HG03139 (cell line): ENCODE results near the gene PDE2A.

Source experiments
- ATAC-seq: cut with Tn5 transposase; IDR thresholded peaks from one replicate; pipeline ENCODE4 v1.9.1; 2021; ENCODE audit not compliant: unreplicated experiment

The PDE2A gene

DNA sequence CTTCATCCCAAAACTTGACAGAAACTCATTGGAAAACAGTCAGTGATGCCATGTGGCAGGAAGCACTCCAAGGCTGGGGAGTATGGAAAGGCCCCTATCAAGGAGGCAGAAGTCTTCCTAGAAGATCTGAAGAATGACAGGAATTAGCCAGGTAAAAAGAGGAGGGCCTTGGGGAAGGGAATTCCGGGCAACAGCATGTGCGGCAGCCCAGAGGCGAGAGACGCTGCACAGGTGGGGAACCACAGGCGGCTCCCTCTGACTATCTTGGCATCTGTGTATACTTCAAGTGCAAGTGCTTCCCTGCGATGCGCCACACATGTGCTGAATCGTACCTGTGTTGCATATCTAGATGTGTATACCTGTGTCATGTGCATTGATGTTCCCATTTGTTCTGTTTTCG, 12.7 kb downstream of the PDE2A start:
- ATAC-seq = no peak

DNA sequence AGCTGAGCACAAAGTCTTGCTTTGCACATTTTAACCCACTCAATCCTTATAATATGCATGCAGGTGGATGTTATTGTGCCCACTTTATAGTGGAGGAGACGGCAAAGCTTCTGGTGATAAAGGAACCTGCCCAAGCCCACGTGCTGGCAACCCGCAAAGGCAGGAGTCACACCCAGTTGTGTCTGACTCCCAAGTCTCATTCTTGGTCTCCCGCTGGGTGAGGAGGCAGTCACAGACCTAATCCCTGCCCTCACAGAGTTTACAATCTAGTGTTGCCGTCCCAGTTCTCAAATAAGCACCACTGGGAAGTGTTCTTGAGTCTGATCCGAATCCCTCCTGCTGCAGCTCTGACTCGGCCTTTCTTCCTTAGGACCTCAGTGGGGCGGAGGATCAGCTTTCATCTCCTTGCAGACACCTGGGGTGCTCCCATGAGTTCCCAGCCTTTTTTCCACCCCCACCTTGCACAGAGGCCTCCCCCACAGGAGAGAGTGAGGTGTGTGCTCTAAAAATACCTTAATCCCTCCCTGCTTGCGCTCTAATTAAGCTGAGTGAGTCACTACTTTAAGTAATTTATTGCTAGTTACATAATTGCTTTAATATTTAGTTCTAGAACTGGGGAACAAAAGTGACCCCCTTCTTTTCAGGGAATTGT, 15.1 kb downstream of the PDE2A start:
- no peak for ATAC-seq

GRCh38 chr11:72657411-72658100, 16.7 kb downstream of the PDE2A start:
- ATAC-seq = no peak

- no peak for ATAC-seq
Measured at GRCh38 chr11:72655896-72656464, 18.2 kb downstream of the PDE2A start.

- ATAC-seq = no peak
Measured at GRCh38 chr11:72655014-72655413, 19.2 kb downstream of the PDE2A start.

DNA sequence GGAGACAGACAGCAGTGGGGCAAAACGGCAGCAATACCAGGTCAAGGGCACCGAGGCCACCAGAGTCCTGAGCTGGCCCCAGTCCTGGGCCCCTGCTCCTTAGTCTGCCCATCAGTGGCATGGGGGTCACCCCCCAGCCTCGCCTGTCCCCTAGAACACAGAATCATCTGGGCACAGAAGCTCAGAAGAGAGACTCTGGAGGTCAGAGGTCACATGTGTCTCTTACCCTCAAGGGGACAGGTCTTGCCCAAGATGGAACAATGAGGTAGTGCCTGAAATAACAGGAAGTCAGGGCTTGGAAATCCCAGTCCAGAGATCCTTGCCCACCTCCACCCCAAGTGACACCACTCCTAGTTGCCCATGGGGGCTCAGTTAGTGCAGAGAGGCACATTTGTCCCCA, 20.6 kb downstream of the PDE2A start:
- no peak for ATAC-seq

DNA sequence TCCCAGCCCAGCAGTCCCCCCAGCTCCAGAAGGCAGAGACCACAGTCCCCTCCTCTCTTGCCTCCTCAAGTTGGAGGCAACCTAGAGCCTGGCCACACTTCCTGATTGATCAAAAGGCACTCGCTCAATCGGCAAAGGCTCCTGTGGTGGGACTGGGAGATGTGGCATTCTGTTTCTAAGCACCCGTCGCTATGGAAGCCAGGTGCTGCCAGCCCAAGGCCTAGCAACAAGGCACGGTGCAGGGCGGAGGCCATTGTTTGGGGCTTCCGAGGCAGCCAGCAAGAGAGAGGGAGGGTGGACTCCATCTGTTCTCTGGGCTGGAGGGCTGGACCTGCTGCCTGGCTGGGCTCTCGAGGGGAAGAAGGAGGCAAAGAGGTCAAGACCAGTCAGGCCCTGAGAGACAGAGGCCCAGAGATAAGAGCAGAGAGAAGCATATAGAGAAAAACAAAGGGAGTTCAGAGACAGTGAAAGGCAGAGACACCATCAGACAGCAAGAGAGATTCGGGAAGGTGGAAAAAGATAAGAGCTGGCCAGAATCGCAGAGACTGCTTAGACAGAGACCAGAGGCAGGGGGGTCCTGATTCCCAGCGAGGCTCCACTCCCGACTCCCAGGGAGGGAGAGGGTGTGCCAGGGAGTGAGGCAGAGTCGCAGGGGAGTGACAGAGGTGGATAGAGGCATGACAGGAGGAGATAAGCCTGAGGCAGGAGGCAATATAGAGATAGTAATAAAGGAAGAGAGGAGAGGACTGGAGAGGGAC, 21.2 kb downstream of the PDE2A start:
- no peak for ATAC-seq

- ATAC-seq = no peak
Measured at GRCh38 chr11:72652133-72652532, 22.1 kb downstream of the PDE2A start.

- no peak for ATAC-seq
Measured at GRCh38 chr11:72649215-72649976, 24.8 kb downstream of the PDE2A start.

DNA sequence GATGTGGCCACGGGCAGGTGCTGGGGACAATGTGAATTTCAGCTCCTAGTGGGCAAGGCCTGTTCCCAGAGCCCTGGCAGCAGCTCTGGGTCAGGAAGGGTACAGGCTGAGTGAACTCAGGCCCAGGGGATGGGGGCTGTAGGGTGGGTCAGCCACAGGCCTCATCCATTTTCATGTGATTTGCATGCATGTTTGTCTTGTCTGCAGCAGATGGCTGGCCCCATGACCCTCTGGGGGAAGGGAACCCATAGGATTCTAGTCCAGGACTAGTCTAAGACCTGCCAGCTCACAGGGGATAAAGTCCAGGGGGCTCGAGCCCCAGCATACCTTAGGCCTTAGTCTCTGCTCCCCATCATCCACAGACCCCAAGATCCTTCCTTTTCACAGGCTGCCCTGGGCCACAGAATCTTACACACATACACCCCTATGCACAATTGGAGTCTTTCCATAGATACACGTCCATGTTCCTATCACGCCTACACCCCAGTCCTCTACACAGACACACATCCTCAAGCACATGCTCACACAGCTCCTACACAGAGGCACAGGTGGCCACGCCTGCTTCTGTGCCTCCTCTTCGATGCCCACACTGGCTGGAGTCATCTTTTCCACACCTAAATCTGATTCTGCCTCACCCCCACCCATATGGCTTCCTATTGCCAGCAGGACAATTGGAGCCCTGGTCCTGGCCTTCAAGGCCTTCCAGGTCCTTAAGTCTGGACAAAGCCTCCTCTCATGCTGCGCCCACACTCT, 25.7 kb downstream of the PDE2A start:
- ATAC-seq = no peak

- ATAC-seq = no peak
Measured at GRCh38 chr11:72647882-72648281, 26.3 kb downstream of the PDE2A start.

DNA sequence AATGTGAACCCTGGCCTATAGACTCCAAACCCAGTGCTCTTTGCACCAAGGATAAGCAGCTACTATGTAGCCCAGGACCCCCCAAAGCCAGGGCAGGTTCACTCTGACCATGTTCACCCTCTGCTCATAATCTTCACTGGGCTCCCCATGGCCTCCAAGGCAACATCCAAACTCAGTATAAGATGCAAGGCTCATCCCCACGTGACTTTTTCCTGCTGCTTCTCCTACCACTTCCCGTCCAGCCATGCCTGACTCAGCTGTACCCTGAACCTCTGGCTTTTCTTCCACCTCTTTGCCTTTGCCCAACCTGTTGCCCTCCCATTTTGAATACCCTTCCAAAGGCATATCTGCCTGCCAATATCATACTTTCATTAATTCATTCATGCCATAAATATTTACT, 27.8 kb downstream of the PDE2A start:
- ATAC-seq = no peak

- no peak for ATAC-seq
Measured at GRCh38 chr11:72646024-72646423, 28.2 kb downstream of the PDE2A start.

- no peak for ATAC-seq
Measured at GRCh38 chr11:72643547-72643946, 30.7 kb downstream of the PDE2A start.

DNA sequence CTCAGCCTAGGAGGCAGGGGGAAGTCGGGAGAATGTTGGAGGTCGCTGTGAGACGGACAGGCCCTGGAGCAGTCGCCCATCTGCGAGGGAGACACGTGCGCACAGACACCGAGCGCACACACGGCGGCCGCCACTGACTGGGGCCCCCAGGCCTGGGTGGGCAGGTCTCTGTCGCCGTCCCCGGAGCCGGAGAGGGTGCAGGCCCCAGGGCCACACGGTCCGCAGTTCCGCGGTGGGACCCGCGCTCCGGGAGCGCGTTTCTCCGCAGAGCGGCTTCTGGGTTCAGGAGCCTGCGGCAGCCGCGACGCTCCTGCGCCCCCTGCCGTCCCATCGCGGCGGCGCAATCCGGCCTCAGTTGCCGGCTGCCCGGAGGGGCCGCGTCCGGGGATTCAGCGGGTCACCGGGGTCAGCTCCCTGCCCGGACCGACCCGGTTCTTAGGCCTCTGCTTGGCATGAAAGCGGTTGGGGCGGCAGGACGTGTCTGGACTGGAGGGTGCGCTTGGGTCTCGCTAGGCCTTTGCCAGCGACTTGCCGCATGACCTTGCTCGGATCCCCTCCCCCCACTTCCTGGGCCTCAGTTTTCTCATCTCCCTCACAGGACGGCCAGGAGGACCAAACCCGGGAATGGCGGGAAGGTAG, 31.2 kb downstream of the PDE2A start:
- no peak for ATAC-seq

DNA sequence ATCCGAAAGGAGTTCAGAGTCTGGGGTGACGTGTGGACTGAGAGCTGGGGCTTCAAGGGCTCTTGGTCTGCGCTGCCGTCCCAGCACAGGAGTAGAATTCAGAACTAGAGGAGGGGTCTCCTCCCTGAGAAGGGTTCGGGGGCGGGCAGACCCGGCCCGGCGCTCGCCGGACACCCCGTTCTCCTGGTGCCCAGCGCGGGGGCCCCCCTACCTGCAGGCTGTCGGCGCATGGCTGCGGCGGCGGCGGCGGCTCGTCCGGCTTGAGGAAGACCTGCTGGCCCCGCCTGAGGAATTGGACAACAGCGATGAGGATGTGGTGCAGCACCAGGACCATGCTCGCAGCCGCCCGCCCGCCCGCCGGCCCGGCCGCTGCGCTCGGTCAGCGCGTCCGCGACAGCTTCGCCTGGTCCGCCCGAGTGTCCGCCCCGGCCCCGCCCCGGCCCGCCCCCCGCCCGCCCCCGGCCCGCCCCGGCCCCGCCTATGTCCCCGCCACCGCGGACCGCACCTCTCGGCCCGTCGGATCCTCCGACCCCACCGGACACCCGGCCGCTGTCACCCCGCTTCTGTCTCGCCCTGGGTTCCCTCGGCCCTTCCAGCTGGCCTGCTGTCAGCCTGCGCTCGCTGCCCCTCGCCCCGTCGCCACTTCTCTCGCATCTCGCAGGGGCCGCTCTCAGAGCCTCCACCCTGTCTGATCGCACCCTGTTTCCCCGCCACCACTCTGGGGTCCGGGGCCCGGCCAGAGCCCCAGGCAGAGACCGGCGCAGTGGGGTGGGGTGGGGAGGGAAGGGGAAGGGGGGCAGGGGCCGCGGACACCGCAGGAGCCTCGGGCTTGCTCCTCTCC, 32.0 kb downstream of the PDE2A start:
- ATAC-seq = no peak

DNA sequence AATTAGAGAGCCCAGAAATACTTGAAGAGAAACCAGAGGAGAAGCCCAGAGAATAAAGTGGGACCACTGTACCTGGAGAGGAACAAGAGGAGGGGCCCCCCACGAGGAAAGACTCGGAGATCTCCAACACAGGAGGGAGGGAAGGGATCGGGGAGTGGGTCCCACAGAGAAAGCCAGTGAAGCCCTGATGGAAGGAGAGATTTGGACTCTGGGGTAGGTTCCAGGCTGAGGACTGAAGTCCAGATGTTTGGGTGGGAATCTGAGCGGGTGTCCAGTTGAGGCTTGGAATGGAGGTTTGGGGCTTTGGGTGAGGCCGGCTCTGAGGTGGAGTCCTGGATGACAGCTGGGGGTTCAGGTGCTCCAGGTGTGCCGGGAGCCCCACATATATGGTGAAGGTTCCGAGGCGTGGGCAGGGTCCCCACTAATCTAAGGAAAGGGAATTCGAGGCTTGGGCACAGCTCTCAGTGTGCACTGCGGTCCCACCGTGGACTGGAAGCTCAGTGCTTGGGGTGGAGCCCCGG, 32.6 kb downstream of the PDE2A start:
- ATAC-seq = no peak

DNA sequence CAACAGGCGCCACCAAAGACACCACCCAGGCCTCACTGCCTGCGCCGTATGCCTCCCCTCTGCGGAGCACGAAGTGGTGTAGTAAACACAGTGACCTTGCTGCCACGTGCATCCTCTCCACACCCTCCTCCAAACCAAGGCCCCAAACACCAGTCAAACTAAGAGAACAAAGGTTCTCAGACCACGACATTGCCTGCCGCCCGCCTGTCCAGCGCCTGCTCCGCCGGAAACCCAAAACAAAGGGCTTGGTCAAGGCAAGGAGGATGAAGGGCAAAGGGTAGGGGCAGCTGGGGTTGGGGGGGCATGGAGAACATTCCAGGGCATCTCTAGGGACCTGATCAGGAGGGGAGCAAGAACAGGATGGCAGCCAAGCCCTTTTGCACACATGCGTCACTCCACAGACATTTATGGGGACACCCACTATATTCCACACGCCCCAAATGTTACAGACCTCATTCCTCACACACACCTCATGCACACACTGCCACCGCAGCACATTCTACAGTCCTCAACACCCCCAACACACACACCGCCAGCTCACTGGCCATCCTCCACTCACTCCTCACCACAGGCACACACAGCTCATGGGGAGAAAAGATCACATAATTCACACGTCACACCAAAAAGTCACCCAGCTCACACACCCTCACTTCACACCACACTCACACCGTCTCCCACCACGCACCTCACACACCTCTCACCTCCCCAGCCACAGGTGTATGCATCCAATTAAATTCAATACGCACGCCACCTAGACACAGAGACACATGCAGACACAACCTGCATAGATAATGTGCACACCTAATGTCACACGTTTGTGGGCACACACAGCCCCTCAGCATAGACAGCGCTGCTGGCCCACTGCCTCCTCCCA, 34.5 kb downstream of the PDE2A start:
- ATAC-seq = no peak
